Fibroblast of lung (primary cell): Measurements from ENCODE around the gene MNT. TPM values are rescaled to one million over a fixed set of nuclear protein-coding genes. Genes with fewer than 3 reads are reported as not detected.

ENCODE experiments used
- DNase-seq, 2 donors: peaks; one replicate each; pipeline versions ENCODE4 v3.0.0 to v3.0.0-alpha.2; 2010; ENCODE audit warnings: low read depth in 2 of 2
- H2AFZ ChIP-seq: 2 replicates; pipeline ENCODE4 v1.5.1; 2012; ENCODE audit warnings: low read length, control low read depth, inconsistent platforms
- H3K27ac ChIP-seq: 2 replicates; pipeline ENCODE4 v1.5.1; 2011; ENCODE audit warnings: low read length, control low read depth; ENCODE audit not compliant: insufficient read depth
- H3K27me3 ChIP-seq: 2 replicates; pipeline ENCODE4 v1.5.1; 2011; ENCODE audit warnings: mild to moderate bottlenecking, low read length; ENCODE audit not compliant: control insufficient read depth, insufficient read depth
- H3K36me3 ChIP-seq: 2 replicates; pipeline ENCODE4 v1.5.1; 2011; ENCODE audit warnings: low read length; ENCODE audit not compliant: control insufficient read depth, insufficient read depth
- H3K4me1 ChIP-seq: 2 replicates; pipeline ENCODE4 v1.5.1; 2011; ENCODE audit warnings: low read length; ENCODE audit not compliant: control insufficient read depth, insufficient read depth; ENCODE audit errors: extremely low read depth
- H3K4me2 ChIP-seq: 2 replicates; pipeline ENCODE4 v1.5.1; 2011; ENCODE audit warnings: low read length, control low read depth; ENCODE audit not compliant: insufficient read depth; ENCODE audit errors: extremely low read depth
- H3K4me3 ChIP-seq, 4 experiments: fragments of 200-600 bp in 1 of 4; sonication (generic) in 1 of 4; replicated peaks in 1 of 4; 2 replicates each; pipeline ENCODE4 v1.5.1; 2011 to 2016; ENCODE audit warnings: low read length in 4 of 4, low read depth in 3 of 4, mild to moderate bottlenecking in 3 of 4, control low read depth in 2 of 4, inconsistent platforms in 1 of 4, mixed read lengths in 1 of 4; ENCODE audit not compliant: insufficient read depth in 1 of 4; ENCODE audit errors: control extremely low read depth in 1 of 4
- H3K79me2 ChIP-seq: 2 replicates; pipeline ENCODE4 v1.5.1; 2012; ENCODE audit warnings: mild to moderate bottlenecking, low read length, inconsistent platforms; ENCODE audit not compliant: control insufficient read depth, insufficient read depth
- H3K9ac ChIP-seq: 2 replicates; pipeline ENCODE4 v1.5.1; 2011; ENCODE audit warnings: mild to moderate bottlenecking, low read length, control low read depth; ENCODE audit not compliant: insufficient read depth
- H3K9me3 ChIP-seq: 2 replicates; pipeline ENCODE4 v1.5.1; 2012; ENCODE audit warnings: low read depth, low read length; ENCODE audit not compliant: control insufficient read depth, insufficient read depth
- H4K20me1 ChIP-seq: 2 replicates; pipeline ENCODE4 v1.5.1; 2011; ENCODE audit warnings: low read length; ENCODE audit not compliant: control insufficient read depth, insufficient read depth; ENCODE audit errors: extremely low read depth
- EZH2 ChIP-seq: IDR thresholded peaks from 2 replicates; pipeline ENCODE4 v1.5.1; 2012; ENCODE audit warnings: low read length, control low read depth, mild to moderate bottlenecking; ENCODE audit errors: missing control alignments
- polyA plus RNA-seq, 2 donors: library from polyadenylated mRNA; depleted of rRNA in 1 of 2; stranded (reverse) in 1 of 2; unstranded in 1 of 2; fragments of >200 nt; gene quantifications; 2 replicates each; pipeline ENCODE4 v1.2.1, GENCODE V29; 2011 to 2012; ENCODE audit warnings: missing spikeins in 1 of 2
- total RNA-seq: library from RNA; depleted of rRNA; stranded (reverse); fragments of >200 nt; gene quantifications from 2 replicates; pipeline ENCODE4 v1.2.1, GENCODE V29; 2014
- TF ChIP-seq, protein P1 (sequence below), 2 donors: IDR thresholded peaks in 1 of 2; conservative IDR thresholded peaks in 1 of 2; 1 replicate in 1 of 2; 2 replicates in 1 of 2; pipeline ENCODE4 v1.5.1; 2011 to 2012; ENCODE audit warnings: low read length in 2 of 2, control low read depth in 1 of 2, inconsistent platforms in 1 of 2, low read depth in 1 of 2, mild to moderate bottlenecking in 1 of 2

MNT gene
- total and polyA plus RNA-seq, 2 donors (not counting 1 experiment from before 2014, with no cell fraction given): 1.7 to 8.4 TPM

DNA sequence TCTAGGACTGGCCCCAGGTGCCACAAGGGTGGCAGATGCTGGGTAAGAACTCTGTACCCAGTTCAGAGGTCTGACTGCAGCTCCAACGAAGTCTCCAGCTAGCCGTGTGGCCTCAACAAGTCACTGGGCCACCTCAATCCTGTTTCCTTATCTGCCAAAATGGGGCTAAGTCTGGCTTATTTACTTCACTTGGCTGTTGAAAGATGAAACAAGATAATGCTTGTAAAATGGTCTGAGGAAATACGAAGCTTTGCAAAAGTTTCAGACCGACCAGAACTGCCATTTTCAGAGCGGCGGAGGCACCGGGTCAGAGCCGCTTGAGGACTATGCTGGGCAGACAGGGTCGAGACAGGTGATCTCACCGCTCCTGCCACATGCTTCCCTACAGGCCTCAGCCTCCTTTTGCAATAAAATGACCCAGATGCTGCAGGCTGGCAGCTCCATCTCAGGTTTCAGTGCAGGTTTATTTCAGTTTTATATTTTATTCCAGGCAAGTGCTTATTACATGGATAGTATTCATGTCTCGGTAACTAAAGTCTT lies 17.2 kb downstream of the MNT start:
- Histone ChIP-seq H3K9me3 (no peaks in the 10 kb centered on the region), H3K4me3 (no peak overlapping the region), H3K79me2 (no peaks in the 10 kb centered on the region), H3K27ac (no peak overlapping the region), H3K4me1 (no peaks in the 10 kb centered on the region), H3K9ac (no peak overlapping the region), H2AFZ (no peak overlapping the region), H3K4me2 (no peak overlapping the region), H3K36me3 (peaks cover 28% of the 10 kb centered on the region), H4K20me1 (no peaks in the 10 kb centered on the region), H3K27me3 (no peaks in the 10 kb centered on the region)
- TF ChIP-seq, protein P1, sequence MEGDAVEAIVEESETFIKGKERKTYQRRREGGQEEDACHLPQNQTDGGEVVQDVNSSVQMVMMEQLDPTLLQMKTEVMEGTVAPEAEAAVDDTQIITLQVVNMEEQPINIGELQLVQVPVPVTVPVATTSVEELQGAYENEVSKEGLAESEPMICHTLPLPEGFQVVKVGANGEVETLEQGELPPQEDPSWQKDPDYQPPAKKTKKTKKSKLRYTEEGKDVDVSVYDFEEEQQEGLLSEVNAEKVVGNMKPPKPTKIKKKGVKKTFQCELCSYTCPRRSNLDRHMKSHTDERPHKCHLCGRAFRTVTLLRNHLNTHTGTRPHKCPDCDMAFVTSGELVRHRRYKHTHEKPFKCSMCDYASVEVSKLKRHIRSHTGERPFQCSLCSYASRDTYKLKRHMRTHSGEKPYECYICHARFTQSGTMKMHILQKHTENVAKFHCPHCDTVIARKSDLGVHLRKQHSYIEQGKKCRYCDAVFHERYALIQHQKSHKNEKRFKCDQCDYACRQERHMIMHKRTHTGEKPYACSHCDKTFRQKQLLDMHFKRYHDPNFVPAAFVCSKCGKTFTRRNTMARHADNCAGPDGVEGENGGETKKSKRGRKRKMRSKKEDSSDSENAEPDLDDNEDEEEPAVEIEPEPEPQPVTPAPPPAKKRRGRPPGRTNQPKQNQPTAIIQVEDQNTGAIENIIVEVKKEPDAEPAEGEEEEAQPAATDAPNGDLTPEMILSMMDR (conservative IDR thresholded peaks at IDR 0.05 in 1 of 2, IDR thresholded peaks at IDR 0.05 in 1 of 2; ENCODE audit: low read depth in 1 of 2, low read length in 2 of 2): no peak
- no peak for TF ChIP-seq EZH2
- DNase-seq: no peak

DNA sequence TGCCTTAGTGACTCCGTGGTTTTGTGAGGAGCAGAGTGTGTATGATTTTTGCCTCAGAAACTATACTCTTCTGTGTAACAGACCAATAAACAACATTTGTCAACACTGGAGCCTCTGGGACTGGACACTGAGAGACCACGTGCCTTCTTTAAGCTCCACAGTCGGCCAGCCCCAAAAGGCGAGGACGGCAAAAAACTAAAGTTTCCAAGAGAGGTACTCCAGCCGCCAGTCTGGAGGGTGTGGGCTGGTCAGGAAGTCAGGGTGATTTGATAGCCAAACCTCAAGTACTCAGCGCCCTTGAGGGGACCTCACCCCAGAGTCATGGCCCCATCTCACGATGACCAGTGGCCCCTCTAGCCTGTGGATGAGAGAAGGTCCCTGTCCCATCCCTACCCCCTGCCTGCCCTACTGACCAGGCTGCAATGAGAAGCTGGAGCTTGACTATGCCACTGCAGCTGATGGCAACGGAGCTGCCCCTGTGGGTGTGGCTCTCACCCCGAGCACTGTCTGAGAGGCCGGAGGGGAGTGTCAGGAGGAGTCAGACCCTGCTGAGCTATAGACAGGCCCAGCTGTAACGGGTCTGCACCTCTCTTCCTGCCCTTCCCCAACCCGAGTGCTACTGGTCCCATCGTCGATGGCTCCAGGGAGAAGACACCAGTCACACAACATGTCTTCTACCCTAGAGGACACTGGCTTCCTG lies 19.8 kb downstream of the MNT start:
- peaks cover 19% of the 10 kb centered on the region for H3K36me3 ChIP-seq
- H3K79me2 ChIP-seq: no peaks in the 10 kb centered on the region
- no peak overlapping the region for H3K9ac ChIP-seq
- no peak overlapping the region for H3K4me2 ChIP-seq
- no peak overlapping the region for H3K27ac ChIP-seq
- H3K4me1 ChIP-seq: no peaks in the 10 kb centered on the region
- TF ChIP-seq, protein P1 (conservative IDR thresholded peaks at IDR 0.05 in 1 of 2, IDR thresholded peaks at IDR 0.05 in 1 of 2; ENCODE audit: low read depth in 1 of 2, low read length in 2 of 2): no peak
- no peak for TF ChIP-seq EZH2
- no peaks in the 10 kb centered on the region for H3K27me3 ChIP-seq
- H2AFZ ChIP-seq: no peak overlapping the region
- H3K9me3 ChIP-seq: no peaks in the 10 kb centered on the region
- H3K4me3 ChIP-seq: no peak overlapping the region
- no peak for DNase-seq
- H4K20me1 ChIP-seq: no peaks in the 10 kb centered on the region

DNA sequence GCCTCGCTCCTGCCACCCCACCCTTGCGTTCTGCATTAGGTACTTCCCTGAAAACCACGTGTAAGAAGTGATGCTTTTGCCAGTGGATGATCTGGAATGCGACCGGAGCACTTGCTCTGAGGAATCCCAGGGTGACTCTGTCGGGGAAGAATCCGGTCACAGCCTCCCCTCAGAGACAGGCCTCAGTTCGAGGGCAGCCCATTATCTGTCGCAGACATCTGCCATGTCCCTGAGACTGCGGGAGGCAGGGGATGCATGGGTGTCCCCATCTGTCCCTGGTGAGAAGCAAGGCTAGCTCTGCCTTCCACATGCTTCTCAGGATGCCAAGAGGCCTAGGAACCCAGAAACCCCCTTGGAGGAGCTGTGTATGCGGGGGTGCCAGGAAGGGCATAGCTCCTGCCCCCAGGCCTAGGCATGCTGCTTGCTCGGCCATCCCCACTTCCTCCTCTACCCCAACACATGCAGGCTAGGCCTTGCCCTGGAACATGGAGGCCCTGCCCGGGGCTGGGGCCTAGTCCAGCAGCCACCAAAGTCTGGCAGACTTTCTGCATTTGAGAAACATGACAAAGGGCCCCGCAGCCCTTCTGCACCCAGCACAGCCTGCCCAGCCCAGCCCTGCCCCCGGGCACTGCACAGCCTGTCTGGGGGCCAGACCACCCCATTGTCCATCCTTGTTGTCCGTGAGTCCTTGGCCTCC lies 20.5 kb downstream of the MNT start:
- no peak overlapping the region for H3K27ac ChIP-seq
- H3K27me3 ChIP-seq: no peaks in the 10 kb centered on the region
- H3K9ac ChIP-seq: no peak overlapping the region
- H3K4me3 ChIP-seq: no peak overlapping the region
- no peak for DNase-seq
- TF ChIP-seq, protein P1 (conservative IDR thresholded peaks at IDR 0.05 in 1 of 2, IDR thresholded peaks at IDR 0.05 in 1 of 2; ENCODE audit: low read depth in 1 of 2, low read length in 2 of 2): no peak
- no peak for TF ChIP-seq EZH2
- H3K4me2 ChIP-seq: no peak overlapping the region
- no peaks in the 10 kb centered on the region for H4K20me1 ChIP-seq
- peaks cover 17% of the 10 kb centered on the region for H3K36me3 ChIP-seq
- no peaks in the 10 kb centered on the region for H3K9me3 ChIP-seq
- no peaks in the 10 kb centered on the region for H3K79me2 ChIP-seq
- no peak overlapping the region for H2AFZ ChIP-seq
- H3K4me1 ChIP-seq: no peaks in the 10 kb centered on the region
